Panc1 (cell line): ENCODE measurements around the gene ORM1. TPM values are rescaled to one million over a fixed set of nuclear protein-coding genes. Genes with fewer than 3 reads are reported as not detected.
A peak's percentile ranks its signal among the peaks of the same experiment; 100 is the strongest.

Experiments used
- ATAC-seq: fragments of 200-7000 bp; cut with Tn5 transposase; 2 replicates; pipeline ENCODE4 v1.9.1; 2020; ENCODE audit warnings: mild to moderate bottlenecking, moderate library complexity
- BruUV-seq: library from RNA; stranded (reverse); fragments of 400-500 nt; replicated peaks from 2 replicates; lab custom pipeline; 2021; lab: Mats Ljungman, UMichigan
- CTCF ChIA-PET: fragments of 300-600 bp; sonication (Branson Sonifier 250); formaldehyde crosslinking; loops from one replicate; lab custom pipeline; 2022; ENCODE audit warnings: antibody characterized with exemption; lab: Charles Lee
- POLR2A ChIA-PET: fragments of 300-600 bp; sonication (Branson Sonifier 250); formaldehyde crosslinking; loops from one replicate; lab custom pipeline; 2022; ENCODE audit warnings: antibody characterized with exemption; lab: Charles Lee
- DNase-seq: peaks from one replicate; pipeline ENCODE4 v3.0.0-alpha.2; 2010; ENCODE audit warnings: low read depth, low spot score
- H3K27ac ChIP-seq: 2 replicates; pipeline ENCODE4 v1.5.1; 2011; ENCODE audit warnings: mild to moderate bottlenecking, low read length, inconsistent platforms
- H3K27me3 ChIP-seq: fragments of 200-500 bp; sonication (Bioruptor generic); 2 replicates; pipeline ENCODE4 v1.6.0; 2014; ENCODE audit warnings: low read length, inconsistent platforms; ENCODE audit not compliant: control insufficient read depth, insufficient read depth
- H3K36me3 ChIP-seq: fragments of 200-500 bp; sonication (Bioruptor generic); 2 replicates; pipeline ENCODE4 v1.5.1; 2014; ENCODE audit warnings: inconsistent platforms, mild to moderate bottlenecking, low read length, moderate library complexity; ENCODE audit not compliant: control insufficient read depth, insufficient read depth
- H3K4me1 ChIP-seq: 2 replicates; pipeline ENCODE4 v1.5.1; 2011; ENCODE audit warnings: inconsistent platforms, mild to moderate bottlenecking, low read length, moderate library complexity; ENCODE audit not compliant: control insufficient read depth, insufficient read depth
- H3K4me3 ChIP-seq, 2 experiments: 2 replicates each; pipeline ENCODE4 v1.5.1; 2011 to 2012; ENCODE audit warnings: low read depth in 2 of 2, low read length in 2 of 2, mild to moderate bottlenecking in 2 of 2, inconsistent platforms in 1 of 2, moderate library complexity in 1 of 2
- H3K9me3 ChIP-seq: fragments of 200-500 bp; sonication (Bioruptor generic); 2 replicates; pipeline ENCODE4 v1.5.1; 2014; ENCODE audit warnings: low read depth, mild to moderate bottlenecking, inconsistent platforms, low read length, moderate library complexity; ENCODE audit not compliant: control insufficient read depth, insufficient read depth
- POLR2AphosphoS5 ChIP-seq: IDR thresholded peaks from 2 replicates; pipeline ENCODE4 v1.6.1; 2012; ENCODE audit warnings: mild to moderate bottlenecking, low read depth, low read length, moderate library complexity
- SIN3A ChIP-seq: IDR thresholded peaks from 2 replicates; pipeline ENCODE4 v1.6.1; 2012; ENCODE audit warnings: low read depth, mild to moderate bottlenecking, low read length, moderate library complexity, borderline replicate concordance; ENCODE audit not compliant: insufficient read depth
- TCF7L2 ChIP-seq: IDR thresholded peaks from 2 replicates; pipeline ENCODE4 v1.6.1; 2011; ENCODE audit warnings: mild to moderate bottlenecking, low read depth, low read length, inconsistent platforms
- in situ Hi-C: cut with HindIII; loops from 2 replicates; pipeline ENCODE4 v1.10.0; 2016; ENCODE audit warnings: low sequenced_read_pairs, low pct_unique_long_range_greater_than_20kb
- intact Hi-C: fragments of 100-400 bp; cut with micrococcal nuclease; formaldehyde crosslinking; loops from one replicate; pipeline ENCODE4 v1.10.0; 2022; ENCODE audit not compliant: unreplicated experiment
- total RNA-seq: library from RNA; stranded (reverse); gene quantifications from one replicate; pipeline ENCODE4 v1.2.1, GENCODE V29; 2021; ENCODE audit not compliant: unreplicated experiment
- TF ChIP-seq, protein P1 (sequence below), 2 experiments: IDR thresholded peaks; 2 replicates each; pipeline ENCODE4 v1.6.1; 2011 to 2012; ENCODE audit warnings: low read depth in 2 of 2, control low read depth in 1 of 2, low read length in 1 of 2, mild to moderate bottlenecking in 1 of 2, moderate library complexity in 1 of 2; ENCODE audit not compliant: insufficient read depth in 1 of 2
- TF ChIP-seq, protein P2 (sequence below): fragments of 450-650 bp; IDR thresholded peaks from 2 replicates; pipeline ENCODE4 v1.5.1; 2017; ENCODE audit warnings: mild to moderate bottlenecking

ORM1 gene
- total RNA-seq, 1 experiment from 2014 or later, result 3.5 TPM

GRCh38 chr9:114289571-114290481 is 33.1 kb upstream of the ORM1 start:
- BruUV-seq, result no TSS peak
- no peak for TF ChIP-seq POLR2AphosphoS5
- TF ChIP-seq, protein P1, sequence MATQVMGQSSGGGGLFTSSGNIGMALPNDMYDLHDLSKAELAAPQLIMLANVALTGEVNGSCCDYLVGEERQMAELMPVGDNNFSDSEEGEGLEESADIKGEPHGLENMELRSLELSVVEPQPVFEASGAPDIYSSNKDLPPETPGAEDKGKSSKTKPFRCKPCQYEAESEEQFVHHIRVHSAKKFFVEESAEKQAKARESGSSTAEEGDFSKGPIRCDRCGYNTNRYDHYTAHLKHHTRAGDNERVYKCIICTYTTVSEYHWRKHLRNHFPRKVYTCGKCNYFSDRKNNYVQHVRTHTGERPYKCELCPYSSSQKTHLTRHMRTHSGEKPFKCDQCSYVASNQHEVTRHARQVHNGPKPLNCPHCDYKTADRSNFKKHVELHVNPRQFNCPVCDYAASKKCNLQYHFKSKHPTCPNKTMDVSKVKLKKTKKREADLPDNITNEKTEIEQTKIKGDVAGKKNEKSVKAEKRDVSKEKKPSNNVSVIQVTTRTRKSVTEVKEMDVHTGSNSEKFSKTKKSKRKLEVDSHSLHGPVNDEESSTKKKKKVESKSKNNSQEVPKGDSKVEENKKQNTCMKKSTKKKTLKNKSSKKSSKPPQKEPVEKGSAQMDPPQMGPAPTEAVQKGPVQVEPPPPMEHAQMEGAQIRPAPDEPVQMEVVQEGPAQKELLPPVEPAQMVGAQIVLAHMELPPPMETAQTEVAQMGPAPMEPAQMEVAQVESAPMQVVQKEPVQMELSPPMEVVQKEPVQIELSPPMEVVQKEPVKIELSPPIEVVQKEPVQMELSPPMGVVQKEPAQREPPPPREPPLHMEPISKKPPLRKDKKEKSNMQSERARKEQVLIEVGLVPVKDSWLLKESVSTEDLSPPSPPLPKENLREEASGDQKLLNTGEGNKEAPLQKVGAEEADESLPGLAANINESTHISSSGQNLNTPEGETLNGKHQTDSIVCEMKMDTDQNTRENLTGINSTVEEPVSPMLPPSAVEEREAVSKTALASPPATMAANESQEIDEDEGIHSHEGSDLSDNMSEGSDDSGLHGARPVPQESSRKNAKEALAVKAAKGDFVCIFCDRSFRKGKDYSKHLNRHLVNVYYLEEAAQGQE (IDR thresholded peaks at IDR 0.05; ENCODE audit: insufficient read depth in 1 of 2, low read depth in 2 of 2, low read length in 1 of 2), result no peak
- TF ChIP-seq, protein P2, sequence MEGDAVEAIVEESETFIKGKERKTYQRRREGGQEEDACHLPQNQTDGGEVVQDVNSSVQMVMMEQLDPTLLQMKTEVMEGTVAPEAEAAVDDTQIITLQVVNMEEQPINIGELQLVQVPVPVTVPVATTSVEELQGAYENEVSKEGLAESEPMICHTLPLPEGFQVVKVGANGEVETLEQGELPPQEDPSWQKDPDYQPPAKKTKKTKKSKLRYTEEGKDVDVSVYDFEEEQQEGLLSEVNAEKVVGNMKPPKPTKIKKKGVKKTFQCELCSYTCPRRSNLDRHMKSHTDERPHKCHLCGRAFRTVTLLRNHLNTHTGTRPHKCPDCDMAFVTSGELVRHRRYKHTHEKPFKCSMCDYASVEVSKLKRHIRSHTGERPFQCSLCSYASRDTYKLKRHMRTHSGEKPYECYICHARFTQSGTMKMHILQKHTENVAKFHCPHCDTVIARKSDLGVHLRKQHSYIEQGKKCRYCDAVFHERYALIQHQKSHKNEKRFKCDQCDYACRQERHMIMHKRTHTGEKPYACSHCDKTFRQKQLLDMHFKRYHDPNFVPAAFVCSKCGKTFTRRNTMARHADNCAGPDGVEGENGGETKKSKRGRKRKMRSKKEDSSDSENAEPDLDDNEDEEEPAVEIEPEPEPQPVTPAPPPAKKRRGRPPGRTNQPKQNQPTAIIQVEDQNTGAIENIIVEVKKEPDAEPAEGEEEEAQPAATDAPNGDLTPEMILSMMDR, result no peak
- no peak for TF ChIP-seq SIN3A
- TF ChIP-seq TCF7L2, result no peak
- intact Hi-C loops (loop anchor here (2.0 kb wide), 1 partner anchor 135 kb away; the partner anchor contains the start of gene COL27A1), in situ Hi-C loops (no loop called here)
- Histone ChIP-seq H3K4me1 (peaks cover 15% of the 10 kb centered on the region), H3K4me3 (no peak overlapping the region), H3K27ac (no peak overlapping the region), H3K9me3 (0 out of 2 replicates have a peak, but pooled peaks cover 2% of the 10 kb centered on the region), H3K27me3 (no peaks in the 10 kb centered on the region), H3K36me3 (no peaks in the 10 kb centered on the region)
- ChIA-PET POLR2A (no interaction called here), CTCF (interaction anchor here (1.7 to 1.8 kb wide), 2 partner anchors 182 to 207 kb away, joined by 13 to 15 read pairs; no protein-coding TSS in a partner anchor)
- 0 out of 2 replicates have a peak, but pooled peaks have one; percentile 4 for ATAC-seq
- no peak for DNase-seq

DNA sequence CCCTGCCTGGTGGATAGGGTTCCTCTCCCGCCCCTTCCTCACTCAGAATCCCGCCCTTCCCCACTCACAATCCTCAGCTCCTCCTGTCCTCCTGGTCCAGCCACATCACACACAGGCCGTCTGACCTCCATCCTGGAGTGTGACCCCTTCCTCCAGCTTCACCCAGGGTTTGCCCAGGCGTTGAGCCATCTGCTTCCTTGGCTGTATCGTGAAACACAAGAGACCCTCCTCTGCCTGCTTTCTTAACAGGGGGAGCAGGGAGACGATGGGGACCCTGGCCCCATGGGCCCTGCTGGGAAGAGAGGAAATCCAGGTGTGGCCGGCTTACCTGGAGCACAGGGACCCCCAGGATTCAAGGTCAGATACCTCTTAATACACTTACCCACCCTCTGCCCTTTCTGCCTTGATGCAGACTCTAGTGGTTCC is 32.3 kb upstream of the ORM1 start:
- no peaks in the 10 kb centered on the region for H3K27me3 ChIP-seq
- H3K4me1 ChIP-seq, result peaks cover 15% of the 10 kb centered on the region
- TF ChIP-seq POLR2AphosphoS5 (no peak), TCF7L2 (no peak), SIN3A (no peak)
- TF ChIP-seq, protein P2, result no peak
- TF ChIP-seq, protein P1 (IDR thresholded peaks at IDR 0.05; ENCODE audit: insufficient read depth in 1 of 2, low read depth in 2 of 2, low read length in 1 of 2), result no peak
- H3K9me3 ChIP-seq, result 0 out of 2 replicates have a peak, but pooled peaks cover 6% of the 10 kb centered on the region
- ChIA-PET POLR2A (no interaction called here), CTCF (interaction anchor here (0.6 to 1.8 kb wide), 6 partner anchors 53 to 208 kb away, joined by 3 to 15 read pairs (median 6); no protein-coding TSS in a partner anchor)
- in situ Hi-C loops, result no loop called here
- peak; percentile 22 for ATAC-seq
- no TSS peak for BruUV-seq
- no peak overlapping the region for H3K4me3 ChIP-seq
- no peak for DNase-seq
- intact Hi-C loops, result loop anchor here (2.0 kb wide), 1 partner anchor 136 kb away; the partner anchor contains the start of gene COL27A1
- H3K36me3 ChIP-seq, result no peaks in the 10 kb centered on the region; the same call in 1 of the 2 replicates
- no peak overlapping the region for H3K27ac ChIP-seq
